Measurements from ENCODE around the gene MARCO.
"Not testable (repeated sequence)": the region's sequence is repeated elsewhere in the genome, so short reads cannot be mapped to it uniquely, and the experiment has no call there.

Gene MARCO

GRCh38 chr2:118940486-118941120 lies 1.4 kb upstream of the MARCO start:
- no peak for TF ChIP-seq POLR2A (IDR thresholded peaks at IDR 0.05; ENCODE audit: low read depth, low read length)
- DNase-seq (ENCODE audit: insufficient read length, low spot score): no peak
- FAIRE-seq: no peak

DNA sequence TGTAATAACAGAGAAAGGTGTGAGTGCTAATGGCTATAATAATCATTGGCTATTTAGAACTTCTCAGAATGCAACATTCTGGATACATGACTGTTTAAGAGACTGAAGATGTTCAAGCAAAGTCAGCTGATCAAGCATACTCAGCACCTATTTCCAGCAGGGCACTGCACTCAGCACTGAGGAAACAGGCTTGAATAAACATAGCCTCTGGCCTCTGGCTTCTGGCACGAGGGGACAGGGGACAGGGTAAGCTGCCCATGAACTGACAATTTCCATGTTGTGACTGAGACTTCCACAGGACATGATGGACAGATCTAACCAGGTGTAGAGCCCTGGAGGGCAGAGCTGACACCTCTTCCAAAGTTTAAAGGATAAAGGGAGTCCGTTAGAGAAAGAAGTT lies 1.3 kb downstream of the MARCO start:
- FAIRE-seq (no peak), DNase-seq (ENCODE audit: insufficient read length, low spot score) (no peak)
- no peak for TF ChIP-seq POLR2A (IDR thresholded peaks at IDR 0.05; ENCODE audit: low read depth, low read length)

GRCh38 chr2:118945881-118946280 lies 3.9 kb downstream of the MARCO start:
- no peak for DNase-seq (ENCODE audit: insufficient read length, low spot score)

GRCh38 chr2:118948266-118948665 lies 6.3 kb downstream of the MARCO start:
- not testable (repeated sequence) for FAIRE-seq; DNase-seq (ENCODE audit: insufficient read length, low spot score)

More at GRCh38 chr2:118945881-118946280, 3.9 kb downstream of the MARCO start:
- FAIRE-seq: no peak
- no peak for TF ChIP-seq POLR2A (IDR thresholded peaks at IDR 0.05; ENCODE audit: low read depth, low read length)

- DNase-seq (ENCODE audit: insufficient read length, low spot score): no peak
- TF ChIP-seq POLR2A (IDR thresholded peaks at IDR 0.05; ENCODE audit: low read depth, low read length): no peak
- no peak for FAIRE-seq
Measured at GRCh38 chr2:118954297-118955060, 12.5 kb downstream of the MARCO start.

DNA sequence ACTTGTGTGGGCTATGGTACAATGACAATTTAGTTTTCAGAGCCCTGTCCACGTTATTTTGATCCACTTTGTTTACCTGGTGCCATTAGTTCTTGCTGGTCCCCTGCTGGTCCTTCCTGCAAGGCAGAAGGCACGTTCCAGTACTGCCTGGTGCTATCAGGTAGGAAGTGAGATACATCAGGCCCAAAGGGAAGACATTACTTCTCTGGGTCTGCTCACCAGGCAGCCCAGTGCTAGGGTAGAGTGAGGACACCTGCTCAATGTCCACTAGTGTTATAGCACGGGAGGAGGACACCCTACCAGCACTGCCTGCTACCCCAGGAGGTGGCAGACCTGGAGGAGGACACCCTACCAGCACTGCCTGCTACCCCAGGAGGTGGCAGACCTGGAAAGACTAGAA lies 23.7 kb downstream of the MARCO start:
- DNase-seq (ENCODE audit: insufficient read length, low spot score) (no peak), FAIRE-seq (no peak)
- no peak for TF ChIP-seq POLR2A (IDR thresholded peaks at IDR 0.05; ENCODE audit: low read depth, low read length)

GRCh38 chr2:118967124-118967880 lies 25.3 kb downstream of the MARCO start:
- DNase-seq (ENCODE audit: insufficient read length, low spot score) (no peak), FAIRE-seq (no peak)
- TF ChIP-seq POLR2A (IDR thresholded peaks at IDR 0.05; ENCODE audit: low read depth, low read length): no peak

GRCh38 chr2:118968042-118968441 lies 26.0 kb downstream of the MARCO start:
- TF ChIP-seq POLR2A (IDR thresholded peaks at IDR 0.05; ENCODE audit: low read depth, low read length): no peak
- DNase-seq (ENCODE audit: insufficient read length, low spot score): no peak
- FAIRE-seq: no peak

GRCh38 chr2:118968961-118969733 lies 27.2 kb downstream of the MARCO start:
- TF ChIP-seq POLR2A (IDR thresholded peaks at IDR 0.05; ENCODE audit: low read depth, low read length): no peak
- DNase-seq (ENCODE audit: insufficient read length, low spot score) (no peak), FAIRE-seq (no peak)

DNA sequence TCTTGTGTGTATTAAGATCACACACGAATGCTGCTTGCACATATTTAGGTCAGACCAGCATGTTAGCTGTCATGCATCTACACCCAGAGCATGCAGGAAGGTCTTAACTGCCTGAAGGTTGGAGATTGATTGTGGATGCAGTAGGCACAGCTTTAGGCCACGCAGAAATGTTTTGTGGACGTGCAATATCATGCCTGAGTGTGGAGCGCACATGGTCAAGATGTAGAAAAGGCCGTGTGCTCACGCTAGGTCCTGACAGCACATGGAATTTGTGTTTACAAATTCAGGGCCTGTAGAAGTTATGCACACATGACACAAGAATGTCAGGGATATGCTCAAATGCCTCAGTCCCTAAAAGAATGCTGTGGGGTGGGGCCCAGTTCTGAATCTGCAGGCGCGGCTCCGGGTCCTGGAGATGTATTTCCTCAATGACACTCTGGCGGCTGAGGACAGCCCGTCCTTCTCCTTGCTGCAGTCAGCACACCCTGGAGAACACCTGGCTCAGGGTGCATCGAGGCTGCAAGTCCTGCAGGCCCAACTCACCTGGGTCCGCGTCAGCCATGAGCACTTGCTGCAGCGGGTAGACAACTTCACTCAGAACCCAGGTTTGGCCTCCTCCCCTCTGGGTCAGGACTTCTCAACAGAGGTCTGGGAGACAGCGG lies 27.9 kb downstream of the MARCO start:
- FAIRE-seq (no peak), DNase-seq (ENCODE audit: insufficient read length, low spot score) (no peak)
- TF ChIP-seq POLR2A (IDR thresholded peaks at IDR 0.05; ENCODE audit: low read depth, low read length): no peak

DNA sequence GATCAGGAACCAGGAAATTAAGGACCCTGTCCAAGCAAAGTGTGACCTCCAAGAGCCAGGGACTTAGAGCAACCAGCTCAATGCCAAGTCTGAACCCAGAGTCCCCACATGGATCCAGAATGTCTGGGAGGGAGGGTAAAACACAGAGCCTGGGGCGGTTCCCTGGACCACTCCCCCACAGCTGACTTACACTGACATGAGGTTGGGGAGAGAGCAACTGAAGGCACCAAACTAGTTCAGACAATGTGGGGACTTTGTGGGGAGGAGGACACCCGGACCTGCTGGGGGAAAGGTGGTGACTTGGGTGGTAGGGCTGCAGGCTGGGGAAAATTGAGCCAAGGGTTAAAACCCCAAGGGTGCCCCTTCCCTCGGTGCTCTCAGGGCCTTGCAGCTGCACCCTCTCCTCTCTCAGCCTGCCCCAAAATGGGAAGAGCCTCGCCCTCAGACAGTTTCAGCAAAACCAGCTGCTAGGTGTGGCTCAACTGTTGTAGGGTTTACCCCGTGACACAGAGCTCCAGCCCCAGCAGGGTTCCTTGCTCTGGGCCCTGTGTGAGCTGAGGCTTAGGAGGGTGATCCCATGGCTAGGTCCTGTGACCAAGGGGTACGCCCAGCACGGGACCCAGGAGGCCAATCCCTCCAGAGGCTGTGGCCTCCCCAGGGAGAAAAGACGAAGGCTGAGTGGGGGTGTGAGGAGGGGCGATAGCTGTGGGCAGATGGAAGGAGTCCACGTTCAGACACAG lies 28.6 kb downstream of the MARCO start:
- no peak for TF ChIP-seq POLR2A (IDR thresholded peaks at IDR 0.05; ENCODE audit: low read depth, low read length)
- FAIRE-seq: no peak
- no peak for DNase-seq (ENCODE audit: insufficient read length, low spot score)

GRCh38 chr2:118971245-118972122 lies 29.5 kb downstream of the MARCO start:
- FAIRE-seq (no peak), DNase-seq (ENCODE audit: insufficient read length, low spot score) (no peak)
- TF ChIP-seq POLR2A (IDR thresholded peaks at IDR 0.05; ENCODE audit: low read depth, low read length): no peak

Data from H54 (cell line).